Epithelial cell of prostate (primary cell): ENCODE data around the gene ECM2.

Experiments
- DNase-seq: peaks from one replicate; pipeline ENCODE4 v3.0.0-alpha.2; 2011; ENCODE audit warnings: low read depth, low spot score
- H3K27ac ChIP-seq: fragments of 450-650 bp; 2 replicates; pipeline ENCODE4 v1.5.1; 2017; ENCODE audit warnings: mild to moderate bottlenecking

Gene ECM2

GRCh38 chr9:92503156-92503555 is 32.6 kb downstream of the ECM2 start:
- no peak overlapping the region for H3K27ac ChIP-seq
- no peak for DNase-seq

GRCh38 chr9:92501671-92502393 is 34.0 kb downstream of the ECM2 start:
- DNase-seq = no peak
- no peak overlapping the region for H3K27ac ChIP-seq

- no peak overlapping the region for H3K27ac ChIP-seq
- DNase-seq = no peak
Observed at GRCh38 chr9:92500725-92501124, 35.1 kb downstream of the ECM2 start.

- DNase-seq = no peak
- H3K27ac ChIP-seq = no peak overlapping the region
Observed at GRCh38 chr9:92499701-92500100, 36.1 kb downstream of the ECM2 start.

GRCh38 chr9:92496396-92497176 is 39.2 kb downstream of the ECM2 start:
- no peak for DNase-seq
- H3K27ac ChIP-seq = no peak overlapping the region

GRCh38 chr9:92494856-92495255 is 40.9 kb downstream of the ECM2 start:
- no peak overlapping the region for H3K27ac ChIP-seq
- DNase-seq = no peak

GRCh38 chr9:92493749-92494387 is 41.9 kb downstream of the ECM2 start:
- DNase-seq = no peak
- no peak overlapping the region for H3K27ac ChIP-seq

GRCh38 chr9:92492781-92493401 is 42.9 kb downstream of the ECM2 start:
- no peak overlapping the region for H3K27ac ChIP-seq
- DNase-seq = no peak

- no peak for DNase-seq
Observed at GRCh38 chr9:92488681-92489550, 46.9 kb downstream of the ECM2 start.

GRCh38 chr9:92486371-92486770 is 49.4 kb downstream of the ECM2 start:
- no peak overlapping the region for H3K27ac ChIP-seq
- DNase-seq = no peak

More at GRCh38 chr9:92488681-92489550, 46.9 kb downstream of the ECM2 start:
- no peak overlapping the region for H3K27ac ChIP-seq

- no peak for DNase-seq
Observed at GRCh38 chr9:92484563-92484962, 51.2 kb downstream of the ECM2 start.

GRCh38 chr9:92483627-92484545 is 51.9 kb downstream of the ECM2 start:
- DNase-seq = no peak
- H3K27ac ChIP-seq = no peak overlapping the region

More at GRCh38 chr9:92484563-92484962, 51.2 kb downstream of the ECM2 start:
- no peak overlapping the region for H3K27ac ChIP-seq

GRCh38 chr9:92482805-92483204 is 53.0 kb downstream of the ECM2 start:
- no peak overlapping the region for H3K27ac ChIP-seq
- no peak for DNase-seq

GRCh38 chr9:92482329-92482728 is 53.5 kb downstream of the ECM2 start, which contains the start of gene ASPN:
ASPN (minus strand) TSS chr9:92482506.
- no peak for DNase-seq
- H3K27ac ChIP-seq = peak within 1 kb of the TSS; percentile 52

GRCh38 chr9:92480986-92481633 is 54.7 kb downstream of the ECM2 start:
- no peak for DNase-seq
- peak overlapping the region; percentile 52 for H3K27ac ChIP-seq

- H3K27ac ChIP-seq = peak overlapping the region; percentile 52
- no peak for DNase-seq
Observed at GRCh38 chr9:92480291-92480771, 55.5 kb downstream of the ECM2 start.

GRCh38 chr9:92479346-92479745 is 56.4 kb downstream of the ECM2 start:
- no peak overlapping the region for H3K27ac ChIP-seq
- DNase-seq = no peak

- no peak overlapping the region for H3K27ac ChIP-seq
- DNase-seq = no peak
Observed at GRCh38 chr9:92478783-92479182, 57.0 kb downstream of the ECM2 start.
